ENCODE measurements around the gene TSC22D3. TPM values are rescaled to one million over a fixed set of nuclear protein-coding genes. Genes with fewer than 3 reads are reported as not detected.
"Not testable (repeated sequence)": the region's sequence is repeated elsewhere in the genome, so short reads cannot be mapped to it uniquely, and the experiment has no call there.

Gene TSC22D3
- total and polyA plus RNA-seq, 7 donors = 40.5 to 551 (median 272) TPM

DNA sequence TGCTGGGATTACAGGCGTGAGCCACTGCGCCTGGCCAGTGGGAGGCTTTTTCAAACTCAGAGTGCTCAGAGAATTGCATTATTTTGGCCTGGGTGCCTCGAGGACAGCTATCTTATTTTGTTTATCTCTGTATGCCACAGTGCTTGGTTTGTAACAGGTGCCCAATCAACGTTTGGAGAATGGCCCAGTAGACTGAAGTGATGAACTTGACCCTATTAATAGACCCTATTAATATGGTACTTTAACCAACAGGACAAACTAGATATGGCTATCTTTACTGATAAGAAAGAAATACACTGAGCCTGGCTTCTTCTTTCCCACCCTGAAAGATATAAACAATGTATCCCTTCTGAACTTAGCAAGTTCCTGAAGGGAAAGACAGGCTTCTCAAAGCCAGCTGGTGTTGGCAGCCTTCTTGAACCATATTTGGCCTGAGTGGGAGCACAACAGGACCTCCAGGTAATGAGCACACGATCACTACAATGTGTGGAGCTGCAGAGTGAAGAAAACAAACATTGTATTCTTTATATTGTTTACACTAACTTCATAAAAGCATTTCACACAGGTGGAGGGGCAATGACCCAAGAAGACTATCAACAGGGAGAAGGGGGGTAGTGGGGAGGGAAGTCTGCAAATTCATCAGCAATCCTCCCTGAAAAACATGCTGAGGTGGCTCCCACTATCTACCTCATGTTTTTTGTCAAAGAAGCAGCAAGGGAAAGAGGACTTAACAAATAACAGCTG, 105.5 kb downstream of the TSC22D3 start:
- intact Hi-C loops (cut with DNase I) = loop anchor here (5.0 kb wide), 1 partner anchor 157 kb away; the partner anchor contains the start of gene MID2
- Histone ChIP-seq H3K4me3 (no peak overlapping the region), H3K4me1 (peaks cover 0 to 12% (median 1%) of the 10 kb centered on the region in 4 donors), H3K36me3 (no peaks in the 10 kb centered on the region), H3K9me3 (no peaks in the 10 kb centered on the region), H3K27me3 (no peaks in the 10 kb centered on the region), H3K27ac (no peak overlapping the region)
- 30 to 68% methylated on average over 5 of the region's 5 CpGs for WGBS, 2 donors
- no peak for DNase-seq
- TF ChIP-seq, protein P1, sequence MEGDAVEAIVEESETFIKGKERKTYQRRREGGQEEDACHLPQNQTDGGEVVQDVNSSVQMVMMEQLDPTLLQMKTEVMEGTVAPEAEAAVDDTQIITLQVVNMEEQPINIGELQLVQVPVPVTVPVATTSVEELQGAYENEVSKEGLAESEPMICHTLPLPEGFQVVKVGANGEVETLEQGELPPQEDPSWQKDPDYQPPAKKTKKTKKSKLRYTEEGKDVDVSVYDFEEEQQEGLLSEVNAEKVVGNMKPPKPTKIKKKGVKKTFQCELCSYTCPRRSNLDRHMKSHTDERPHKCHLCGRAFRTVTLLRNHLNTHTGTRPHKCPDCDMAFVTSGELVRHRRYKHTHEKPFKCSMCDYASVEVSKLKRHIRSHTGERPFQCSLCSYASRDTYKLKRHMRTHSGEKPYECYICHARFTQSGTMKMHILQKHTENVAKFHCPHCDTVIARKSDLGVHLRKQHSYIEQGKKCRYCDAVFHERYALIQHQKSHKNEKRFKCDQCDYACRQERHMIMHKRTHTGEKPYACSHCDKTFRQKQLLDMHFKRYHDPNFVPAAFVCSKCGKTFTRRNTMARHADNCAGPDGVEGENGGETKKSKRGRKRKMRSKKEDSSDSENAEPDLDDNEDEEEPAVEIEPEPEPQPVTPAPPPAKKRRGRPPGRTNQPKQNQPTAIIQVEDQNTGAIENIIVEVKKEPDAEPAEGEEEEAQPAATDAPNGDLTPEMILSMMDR (IDR thresholded peaks at IDR 0.05) = no peak
- no peak for TF ChIP-seq EP300 (IDR thresholded peaks at IDR 0.05)

DNA sequence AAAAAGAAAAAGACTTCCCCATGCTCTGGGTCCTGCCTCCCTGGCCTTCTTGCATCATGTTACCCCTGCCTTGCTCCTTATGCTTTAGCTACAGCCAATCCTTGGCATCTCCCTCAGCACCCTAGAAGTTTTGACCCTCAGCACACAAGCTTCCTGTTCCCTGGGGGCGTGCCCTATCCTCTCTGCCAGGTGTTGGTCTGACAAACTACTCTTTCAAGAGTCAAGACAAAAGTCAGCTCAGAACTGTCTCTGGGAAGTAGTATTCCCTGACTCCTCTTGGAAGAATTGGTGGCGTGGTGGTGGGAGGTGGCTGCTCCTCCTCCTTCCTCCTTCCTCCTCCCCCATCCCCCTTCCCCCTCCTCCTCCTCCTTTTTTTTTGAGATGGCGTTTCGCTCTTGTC, 106.3 kb downstream of the TSC22D3 start:
- no peak for DNase-seq
- intact Hi-C loops (cut with DNase I) = no loop called here
- Histone ChIP-seq H3K4me1 (peaks cover 0 to 12% (median 1%) of the 10 kb centered on the region in 4 donors), H3K27ac (no peak overlapping the region), H3K4me3 (no peak overlapping the region), H3K27me3 (no peaks in the 10 kb centered on the region), H3K36me3 (no peaks in the 10 kb centered on the region), H3K9me3 (no peaks in the 10 kb centered on the region)
- 52 to 58% methylated on average over 4 of the region's 4 CpGs for WGBS, 2 donors
- TF ChIP-seq EP300 (IDR thresholded peaks at IDR 0.05) (no peak), POLR2AphosphoS5 (IDR thresholded peaks at IDR 0.05) (no peak), POLR2A (IDR thresholded peaks at IDR 0.05) (no peak)
- TF ChIP-seq, protein P1 (IDR thresholded peaks at IDR 0.05) = no peak

DNA sequence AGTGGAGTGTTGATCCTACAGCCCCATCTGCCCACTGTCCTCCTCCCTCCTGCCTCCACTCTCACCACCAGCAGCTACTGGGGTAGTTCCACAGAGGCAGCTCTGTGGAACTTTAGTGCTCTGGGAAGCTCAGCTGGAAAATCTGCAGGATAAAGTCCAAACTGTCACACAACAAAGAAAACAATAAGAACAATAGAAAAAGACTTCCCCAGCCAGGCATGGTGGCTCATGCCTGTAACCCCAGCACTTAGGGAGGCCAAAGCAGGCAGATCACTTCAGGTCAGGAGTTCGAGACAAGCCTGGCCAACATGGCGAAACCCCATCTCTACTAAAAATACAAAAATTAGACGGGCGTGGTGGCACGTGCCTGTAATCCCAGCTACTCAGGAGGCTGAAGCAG, 106.9 kb downstream of the TSC22D3 start:
- H3K9me3 ChIP-seq; intact Hi-C loops (cut with DNase I); H3K27me3 ChIP-seq; H3K4me3 ChIP-seq; H3K27ac ChIP-seq; H3K36me3 ChIP-seq; DNase-seq: not testable (repeated sequence)
- H3K4me1 ChIP-seq = peaks cover 0 to 12% (median 1%) of the 10 kb centered on the region in 4 donors
- WGBS, 2 donors = 43 to 74% methylated on average over 5 of the region's 5 CpGs

DNA sequence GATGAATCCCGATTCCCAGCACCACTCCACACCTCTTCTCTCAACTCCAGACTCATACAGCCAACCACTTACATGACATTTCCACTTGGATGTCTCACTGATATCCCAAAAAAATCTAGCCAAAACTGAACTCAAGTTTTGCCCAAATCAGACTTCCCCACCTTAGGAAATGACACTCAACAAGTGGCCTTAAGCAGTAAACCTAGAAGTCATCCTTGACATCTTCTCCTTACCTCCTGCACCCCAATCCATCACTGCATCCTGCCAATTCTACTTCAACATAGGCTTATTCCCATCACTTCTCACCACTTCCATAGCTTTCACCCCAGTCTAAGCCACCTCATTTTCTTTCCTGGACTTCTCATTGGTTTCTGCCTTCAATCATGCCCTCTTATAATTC, 108.2 kb downstream of the TSC22D3 start:
- peaks cover 0 to 3% (median 0%) of the 10 kb centered on the region in 4 donors for H3K4me1 ChIP-seq
- intact Hi-C loops (cut with DNase I) = no loop called here
- no peaks in the 10 kb centered on the region for H3K36me3 ChIP-seq
- DNase-seq = no peak
- no peaks in the 10 kb centered on the region for H3K9me3 ChIP-seq
- TF ChIP-seq EP300 (IDR thresholded peaks at IDR 0.05) (no peak), POLR2A (IDR thresholded peaks at IDR 0.05) (no peak), POLR2AphosphoS5 (IDR thresholded peaks at IDR 0.05) (no peak)
- TF ChIP-seq, protein P1 (IDR thresholded peaks at IDR 0.05) = no peak
- H3K4me3 ChIP-seq = no peak overlapping the region
- 96 to 98% methylated on average over 1 of the region's 1 CpG for WGBS, 2 donors
- H3K27ac ChIP-seq = no peak overlapping the region
- H3K27me3 ChIP-seq = no peaks in the 10 kb centered on the region

DNA sequence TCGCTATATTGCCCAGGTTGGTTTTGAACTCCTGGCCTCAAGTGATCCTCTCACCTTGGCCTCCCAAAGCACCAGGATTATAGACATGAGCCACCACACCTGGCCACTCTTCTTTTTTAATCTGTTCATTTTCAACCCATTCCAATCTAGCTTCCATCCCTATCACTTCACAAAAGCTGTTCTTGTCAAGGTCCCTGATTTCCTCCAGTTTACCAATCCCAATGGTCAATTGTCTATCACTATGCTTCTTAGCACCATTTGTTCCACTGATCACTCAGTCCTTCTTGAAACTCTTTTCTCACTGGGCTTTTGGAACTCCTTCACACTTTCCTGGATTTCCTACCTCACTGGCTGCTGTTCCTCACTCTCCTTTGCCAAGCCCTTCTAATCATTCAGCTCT, 108.7 kb downstream of the TSC22D3 start:
- TF ChIP-seq, protein P1 (IDR thresholded peaks at IDR 0.05) = no peak
- TF ChIP-seq EP300 (IDR thresholded peaks at IDR 0.05) (no peak), POLR2AphosphoS5 (IDR thresholded peaks at IDR 0.05) (no peak), POLR2A (IDR thresholded peaks at IDR 0.05) (no peak)
- 90 to 91% methylated on average over 1 of the region's 1 CpG for WGBS, 2 donors
- no peak for DNase-seq
- Histone ChIP-seq H3K27me3 (no peaks in the 10 kb centered on the region), H3K27ac (no peak overlapping the region), H3K4me3 (no peak overlapping the region), H3K36me3 (no peaks in the 10 kb centered on the region), H3K4me1 (peaks cover 0 to under 1% (median 0%) of the 10 kb centered on the region in 4 donors), H3K9me3 (no peaks in the 10 kb centered on the region)
- intact Hi-C loops (cut with DNase I) = no loop called here

Other genes starting within 250 kb of the TSC22D3 start
- 10 to 100 TPM; 16.3 to 35.8 (median 21.5) TPM for gene PRPS1, start 147.3 kb downstream of the TSC22D3 start, total RNA-seq
- gene PRPS1, start 147.3 kb downstream of the TSC22D3 start, polyA plus RNA-seq = 10 to 100 TPM in 2 of 3 donors, 1 to 10 TPM in 1; 9.6 to 24.4 (median 10.6) TPM
- not detected for gene NCBP2L, start 1.9 kb upstream of the TSC22D3 start, total RNA-seq
- not detected for gene NCBP2L, start 1.9 kb upstream of the TSC22D3 start, polyA plus RNA-seq
- 10 to 100 TPM; 28.5 to 39.6 (median 35.2) TPM for gene MID2, start 50.1 kb upstream of the TSC22D3 start, total RNA-seq
- 1 to 10 TPM in 2 of 3 donors, under 1 TPM in 1; 0.23 to 3.0 (median 2.2) TPM for gene MID2, start 50.1 kb upstream of the TSC22D3 start, polyA plus RNA-seq
- not detected for gene TEX13B, start 206.6 kb upstream of the TSC22D3 start, total RNA-seq
- not detected for gene TEX13B, start 206.6 kb upstream of the TSC22D3 start, polyA plus RNA-seq